Midbrain (tissue), 1 donor: Measurements from ENCODE around the gene RNU1-3.
"Not testable (repeated sequence)": the region's sequence is repeated elsewhere in the genome, so short reads cannot be mapped to it uniquely, and the experiment has no call there.

Experiments used
- DNase-seq: peaks from one replicate; lab custom pipeline; 2025; lab: John Stamatoyannopoulos, UW

RNU1-3 gene

GRCh38 chr1:16651560-16651959, 15.2 kb downstream of the RNU1-3 start:
- DNase-seq, result not testable (repeated sequence)

DNA sequence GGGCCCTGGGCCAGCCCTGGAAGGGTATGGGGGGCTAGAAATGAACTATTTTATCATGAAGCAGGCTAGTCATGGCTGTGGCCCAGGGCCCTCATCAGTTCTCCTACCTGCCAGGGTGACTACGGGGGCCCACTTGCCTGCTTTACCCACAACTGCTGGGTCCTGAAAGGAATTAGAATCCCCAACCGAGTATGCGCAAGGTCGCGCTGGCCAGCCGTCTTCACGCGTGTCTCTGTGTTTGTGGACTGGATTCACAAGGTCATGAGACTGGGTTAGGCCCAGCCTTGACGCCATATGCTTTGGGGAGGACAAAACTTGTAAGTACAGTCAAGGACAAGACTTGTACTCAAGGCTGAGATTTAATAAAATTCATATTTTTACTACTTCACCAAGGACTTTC, 16.8 kb downstream of the RNU1-3 start:
- DNase-seq, result not testable (repeated sequence)

DNA sequence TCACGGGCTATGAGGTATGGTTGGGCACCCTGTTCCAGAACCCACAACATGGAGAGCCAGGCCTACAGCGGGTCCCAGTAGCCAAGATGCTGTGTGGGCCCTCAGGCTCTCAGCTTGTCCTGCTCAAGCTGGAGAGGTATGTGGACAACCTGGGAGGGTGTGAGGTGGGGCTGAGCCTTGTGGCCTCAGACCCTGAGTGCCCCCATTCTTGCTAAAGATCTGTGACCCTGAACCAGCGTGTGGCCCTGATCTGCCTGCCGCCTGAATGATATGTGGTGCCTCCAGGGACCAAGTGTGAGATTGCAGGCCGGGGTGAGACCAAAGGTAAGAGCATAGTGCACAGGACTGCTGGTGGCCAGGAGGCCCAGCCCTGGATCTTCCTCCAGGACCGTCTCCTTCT, 17.4 kb downstream of the RNU1-3 start:
- DNase-seq, result not testable (repeated sequence)

DNA sequence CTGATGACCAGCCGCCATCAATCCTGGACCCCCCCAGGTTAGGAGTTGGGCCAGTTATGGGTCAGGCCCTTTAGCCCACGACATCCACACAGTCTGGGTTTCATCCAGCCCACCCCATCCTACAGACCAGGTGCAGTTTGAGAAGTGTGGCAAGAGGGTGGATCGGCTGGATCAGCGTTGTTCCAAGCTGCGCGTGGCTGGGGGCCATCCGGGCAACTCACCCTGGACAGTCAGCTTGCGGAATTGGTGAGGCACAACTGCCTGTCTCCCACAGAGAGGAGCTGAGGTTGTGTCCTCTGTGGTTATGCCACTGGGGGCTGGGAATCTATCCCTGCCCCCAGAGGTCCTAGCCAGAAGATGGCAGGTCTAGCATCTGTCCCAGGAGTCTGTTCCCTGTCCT, 18.0 kb downstream of the RNU1-3 start:
- DNase-seq, result not testable (repeated sequence)

DNA sequence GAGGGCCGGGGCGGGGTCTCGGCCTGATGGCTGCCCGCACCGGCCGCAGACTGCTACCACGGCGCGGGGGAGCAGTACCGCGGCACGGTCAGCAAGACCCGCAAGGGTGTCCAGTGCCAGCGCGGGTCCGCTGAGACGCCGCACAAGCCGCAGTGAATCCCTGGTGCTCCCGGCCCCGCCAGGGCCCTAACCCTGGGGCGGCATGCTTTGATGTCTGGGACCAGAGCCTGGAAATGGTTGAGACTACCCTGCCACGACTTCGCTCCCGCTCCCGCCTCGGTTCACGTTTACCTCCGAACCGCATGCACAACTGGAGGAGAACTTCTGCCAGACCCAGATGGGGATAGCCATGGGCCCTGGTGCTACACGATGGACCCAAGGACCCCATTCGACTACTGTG, 18.5 kb downstream of the RNU1-3 start:
- not testable (repeated sequence) for DNase-seq

GRCh38 chr1:16647179-16648176, 19.3 kb downstream of the RNU1-3 start:
- DNase-seq, result not testable (repeated sequence)

GRCh38 chr1:16646716-16647115, 20.0 kb downstream of the RNU1-3 start:
- not testable (repeated sequence) for DNase-seq

GRCh38 chr1:16646061-16646664, 20.6 kb downstream of the RNU1-3 start:
- not testable (repeated sequence) for DNase-seq

GRCh38 chr1:16645271-16646060, 21.3 kb downstream of the RNU1-3 start:
- DNase-seq, result not testable (repeated sequence)

- DNase-seq, result peak; percentile 98
Observed at GRCh38 chr1:16644482-16645270, 22.1 kb downstream of the RNU1-3 start.

DNA sequence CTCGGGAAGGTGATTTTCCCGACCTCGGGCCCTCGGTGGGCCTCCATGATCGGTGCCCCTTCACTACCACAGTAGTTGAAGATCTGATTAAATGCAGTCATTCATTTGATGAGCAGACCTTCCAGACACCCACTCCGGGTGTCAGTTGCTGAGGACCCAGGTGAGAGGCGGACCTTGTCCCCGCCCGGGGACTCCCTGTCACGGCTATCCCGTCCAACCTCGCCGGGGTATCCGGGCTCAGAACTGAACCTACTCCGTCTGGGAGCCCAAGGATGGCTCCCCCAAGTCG, 22.6 kb downstream of the RNU1-3 start:
- no peak for DNase-seq

DNA sequence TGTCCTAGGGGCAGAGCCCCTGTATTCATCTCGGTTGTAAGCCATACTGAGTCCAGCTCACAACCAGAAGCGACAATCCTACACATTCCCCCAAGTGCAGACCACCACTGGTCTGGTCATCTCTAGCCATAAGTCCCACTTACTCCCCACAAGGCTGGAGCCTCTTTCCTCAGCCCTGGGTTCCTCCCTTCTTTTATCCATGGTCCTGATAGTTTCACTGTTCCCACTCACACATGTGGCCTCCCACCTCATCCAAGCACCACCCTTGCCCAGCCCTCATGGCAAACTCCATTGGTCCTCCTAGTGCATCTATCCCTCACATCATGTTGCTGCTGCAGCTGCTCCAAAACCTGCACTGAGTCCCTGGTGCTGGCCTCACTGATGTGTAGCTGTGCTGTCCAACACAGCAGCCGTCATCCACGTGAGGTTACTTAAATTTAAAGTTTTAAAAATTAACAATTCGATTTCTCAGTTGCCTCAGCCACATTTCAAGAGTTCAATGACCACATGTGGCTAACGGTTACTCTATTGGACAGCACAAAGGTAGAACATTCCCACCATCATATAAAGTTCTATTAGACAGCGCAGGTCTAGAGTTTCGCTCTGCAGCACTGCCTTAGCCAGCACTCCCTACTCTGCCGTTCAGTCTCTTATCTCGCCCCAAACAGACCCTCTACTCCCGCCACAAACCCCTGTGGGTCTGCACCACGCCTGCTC, 23.1 kb downstream of the RNU1-3 start:
- DNase-seq, result not testable (repeated sequence)

GRCh38 chr1:16643001-16643411, 23.7 kb downstream of the RNU1-3 start:
- not testable (repeated sequence) for DNase-seq

DNA sequence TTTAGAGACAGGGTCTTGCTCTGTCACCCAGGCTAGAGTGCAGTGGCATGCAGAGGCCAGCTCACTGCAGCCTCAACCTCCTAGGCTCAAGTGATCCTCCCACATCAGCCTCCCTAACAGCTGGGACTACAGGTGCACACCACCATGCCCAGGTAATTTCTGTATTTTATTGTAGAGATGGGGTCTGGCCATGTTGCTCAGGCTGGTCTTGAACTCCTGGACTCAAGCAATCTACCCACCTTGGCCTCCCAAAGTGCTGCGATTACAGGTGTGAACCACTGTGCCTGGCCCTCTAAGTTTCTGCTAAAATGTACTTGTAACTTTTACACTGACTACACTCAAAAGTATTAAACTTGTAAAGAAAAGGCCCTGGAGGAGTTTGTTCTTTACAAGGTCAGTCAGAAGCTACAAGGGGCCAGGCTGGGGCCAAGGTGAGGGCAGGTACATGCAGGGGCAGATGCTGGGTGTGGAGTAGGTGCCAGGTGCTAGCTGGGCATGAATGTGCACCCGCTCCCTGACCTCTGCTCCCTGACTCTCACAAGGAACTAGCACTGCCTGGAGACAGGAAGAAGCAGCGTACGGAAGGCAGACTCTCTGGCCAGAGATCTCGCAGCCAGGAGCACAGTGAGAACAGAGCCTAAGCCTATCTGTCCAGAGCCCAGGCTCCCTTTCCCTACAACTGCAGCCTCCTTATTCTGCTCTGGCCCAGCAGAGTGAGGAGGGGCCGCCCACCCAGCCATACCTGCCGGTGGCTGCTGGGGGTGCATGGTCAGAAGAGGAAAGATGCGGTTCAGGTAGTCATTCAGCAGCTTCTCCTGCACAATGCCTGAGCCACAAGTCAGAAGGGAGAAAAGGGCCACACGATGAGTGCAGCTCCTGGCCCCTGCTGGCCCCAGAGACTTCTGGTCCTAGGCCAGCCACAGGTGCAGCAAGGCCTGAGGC, 24.5 kb downstream of the RNU1-3 start:
- DNase-seq, result not testable (repeated sequence)

DNA sequence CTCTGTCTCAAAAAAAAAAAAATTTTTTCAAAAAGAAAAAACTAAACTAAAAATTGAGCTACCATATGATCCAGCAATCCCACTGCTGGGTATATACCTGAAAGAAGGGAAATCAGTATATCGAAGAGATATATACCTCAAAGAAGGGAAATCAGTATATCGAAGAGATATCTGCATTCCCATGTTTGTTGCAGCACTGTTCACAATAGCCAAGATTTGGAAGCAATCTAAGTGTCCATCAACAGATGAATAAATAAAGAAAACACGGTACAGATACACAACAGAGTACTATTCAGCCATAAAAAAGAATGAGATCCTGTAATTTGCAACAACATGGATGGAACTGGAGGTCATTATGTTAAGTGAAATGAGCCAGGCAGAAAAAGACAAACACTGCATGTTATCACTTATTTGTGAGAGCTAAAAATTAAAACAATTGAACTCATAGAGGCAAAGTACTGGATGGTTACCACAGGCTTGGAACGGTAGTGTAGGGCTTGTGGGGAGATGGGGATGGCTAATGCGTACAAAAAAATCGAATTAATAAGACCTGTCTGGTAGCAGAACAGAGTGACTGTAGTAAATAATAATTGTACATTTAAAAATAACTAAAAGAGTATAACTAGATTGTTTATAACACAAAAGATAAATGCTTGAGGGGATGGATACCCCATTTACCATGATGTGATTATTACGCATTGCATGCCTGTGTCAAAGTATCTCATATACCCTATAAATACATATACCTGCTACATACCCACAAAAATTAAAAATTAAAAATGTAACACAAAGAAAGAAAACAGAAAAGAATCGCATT, 25.4 kb downstream of the RNU1-3 start:
- not testable (repeated sequence) for DNase-seq

GRCh38 chr1:16639091-16640031, 27.4 kb downstream of the RNU1-3 start:
- DNase-seq, result not testable (repeated sequence)

DNA sequence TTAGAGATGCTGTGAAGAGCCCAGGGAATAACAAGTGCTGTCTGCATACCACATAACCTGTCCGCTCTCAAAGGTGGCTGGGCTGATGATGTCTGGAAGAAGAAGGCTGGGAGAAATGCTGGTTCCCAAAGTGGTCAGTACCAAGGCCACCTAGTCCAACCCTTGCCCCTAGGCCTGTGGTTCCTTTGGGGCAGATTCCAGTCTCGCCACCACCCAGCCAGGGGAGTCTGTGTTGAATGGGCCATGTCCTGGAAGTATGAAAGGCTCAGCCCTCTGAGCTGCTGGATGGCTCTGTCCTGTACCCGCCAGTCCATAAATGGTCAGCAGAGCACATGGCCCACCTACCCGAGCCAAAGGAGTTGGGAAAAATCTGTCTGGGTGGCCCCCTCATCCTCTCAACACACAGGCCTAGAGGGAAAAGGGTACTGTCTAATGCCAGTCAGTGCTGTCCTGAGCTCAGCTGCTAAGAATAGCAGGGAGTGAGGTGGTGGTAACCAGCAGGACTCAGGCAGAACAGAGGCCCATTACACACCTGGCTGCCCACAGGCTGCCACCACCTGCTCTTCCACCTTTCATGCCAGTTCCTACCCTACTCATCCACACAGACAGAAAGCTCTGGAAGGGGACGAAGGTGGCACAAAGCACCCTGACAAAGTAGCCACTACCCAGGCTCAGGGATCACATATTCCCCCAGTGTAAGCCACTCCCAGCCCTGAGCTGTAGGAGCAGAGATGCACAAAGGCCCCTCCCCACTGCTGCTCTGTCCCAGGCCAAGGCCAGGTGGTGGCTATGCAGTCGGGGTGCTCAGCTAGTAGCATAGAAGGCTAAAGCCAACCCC, 28.6 kb downstream of the RNU1-3 start:
- DNase-seq, result not testable (repeated sequence)
